ENCODE measurements around the gene SPATA9.

The SPATA9 gene

DNA sequence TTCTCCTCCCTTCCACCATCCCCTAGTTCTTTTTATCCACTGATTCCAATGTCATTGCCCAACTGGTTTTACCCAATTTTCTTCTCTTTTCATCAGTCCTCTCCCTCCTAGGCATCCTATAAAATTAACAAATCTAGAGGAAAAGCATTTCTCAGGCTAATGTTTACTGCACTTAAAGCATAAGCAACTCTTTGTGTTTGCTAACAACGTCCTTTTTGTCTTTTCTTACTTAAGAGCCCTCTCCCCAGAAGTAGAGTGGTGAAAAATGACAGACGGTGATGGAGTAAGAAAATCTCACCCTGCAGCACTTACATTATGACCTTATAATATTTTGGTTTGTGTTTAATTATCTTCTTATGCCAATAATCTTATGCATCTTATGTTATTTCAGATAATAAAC, 1.6 kb upstream of the SPATA9 start:
- DNase-seq (ENCODE audit: low read depth in 3 of 3): no peak

DNA sequence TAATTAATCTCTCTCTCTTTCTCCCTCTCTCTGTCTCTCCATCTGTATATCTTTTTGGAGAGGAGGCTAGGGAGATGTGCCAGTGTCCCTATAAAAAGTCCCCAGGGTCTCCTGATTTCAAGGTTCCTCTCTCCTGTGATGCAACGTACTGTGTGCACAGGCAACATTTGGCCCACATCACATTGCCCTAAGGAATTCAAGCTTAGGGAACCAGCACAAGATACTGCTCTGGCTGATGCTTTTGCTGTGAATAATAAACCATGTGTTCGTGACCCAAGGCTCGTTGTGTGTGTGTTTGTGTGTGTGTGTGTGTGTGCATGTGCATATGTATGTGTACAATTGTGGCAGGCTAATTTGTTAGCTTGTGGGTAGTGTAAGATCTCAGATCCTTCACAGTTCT, 9.7 kb downstream of the SPATA9 start:
- no peak for DNase-seq (ENCODE audit: low read depth in 3 of 3)

DNA sequence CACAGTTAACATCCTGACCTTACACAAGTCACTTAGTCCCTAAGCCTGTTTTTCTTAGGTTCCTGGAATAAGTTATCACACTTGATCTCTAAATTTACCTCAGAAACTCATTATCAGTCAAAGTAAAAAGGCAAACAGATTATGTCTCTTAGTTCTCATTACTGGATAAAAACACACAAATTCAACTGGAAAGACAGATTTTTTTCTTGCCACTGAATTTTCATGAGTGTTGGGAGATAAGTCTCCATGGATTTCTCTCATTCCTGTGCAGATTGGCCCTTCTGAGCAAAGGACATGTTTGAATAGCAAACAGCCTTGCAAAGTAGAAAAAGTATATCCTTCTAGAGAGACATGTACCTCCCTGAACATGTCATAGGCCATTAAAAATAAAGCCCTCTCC, 10.2 kb downstream of the SPATA9 start:
- DNase-seq (ENCODE audit: low read depth in 3 of 3): no peak

GRCh38 chr5:95671826-95672225, 11.0 kb downstream of the SPATA9 start:
- DNase-seq (ENCODE audit: low read depth in 3 of 3): no peak

DNA sequence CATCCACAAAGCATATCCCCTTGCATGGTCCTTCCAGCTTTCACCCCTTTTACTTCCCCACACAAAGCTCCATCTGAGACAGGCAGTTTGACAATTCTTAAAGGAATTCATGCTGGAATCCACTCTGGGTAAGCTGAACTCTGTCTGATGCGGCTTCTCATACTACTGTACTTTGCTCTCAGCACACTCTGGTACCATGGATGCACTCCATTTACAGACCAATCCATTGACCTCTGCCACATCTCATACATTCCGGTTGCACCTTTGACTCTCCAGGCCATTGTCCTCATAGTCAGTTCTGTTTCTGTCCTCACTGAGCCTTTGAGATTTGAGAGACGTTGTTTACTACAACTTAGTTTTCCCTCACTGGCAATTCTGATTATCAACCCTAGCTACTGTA, 12.2 kb downstream of the SPATA9 start:
- no peak for DNase-seq (ENCODE audit: low read depth in 3 of 3)

GRCh38 chr5:95669985-95670384, 12.8 kb downstream of the SPATA9 start:
- DNase-seq (ENCODE audit: low read depth in 3 of 3): no peak

DNA sequence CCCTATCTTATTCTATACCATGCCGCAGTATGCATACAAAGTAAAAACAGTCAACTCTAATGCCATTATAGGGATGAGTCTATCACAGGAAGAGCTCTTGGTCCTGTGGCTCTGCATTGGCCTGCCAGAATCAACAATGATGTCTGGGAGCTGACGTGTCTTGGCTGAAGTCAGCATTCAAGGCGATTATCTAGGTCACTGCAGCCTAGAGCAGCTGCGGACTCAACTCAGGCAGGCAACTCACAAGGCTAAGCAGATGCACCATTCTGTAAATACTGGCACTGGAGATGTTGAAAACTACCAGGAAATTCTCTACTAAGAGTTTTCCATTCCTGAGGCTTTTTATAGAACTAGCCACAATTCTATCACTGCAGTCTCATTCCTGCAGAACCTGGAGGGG, 13.3 kb downstream of the SPATA9 start:
- no peak for DNase-seq (ENCODE audit: low read depth in 3 of 3)

DNA sequence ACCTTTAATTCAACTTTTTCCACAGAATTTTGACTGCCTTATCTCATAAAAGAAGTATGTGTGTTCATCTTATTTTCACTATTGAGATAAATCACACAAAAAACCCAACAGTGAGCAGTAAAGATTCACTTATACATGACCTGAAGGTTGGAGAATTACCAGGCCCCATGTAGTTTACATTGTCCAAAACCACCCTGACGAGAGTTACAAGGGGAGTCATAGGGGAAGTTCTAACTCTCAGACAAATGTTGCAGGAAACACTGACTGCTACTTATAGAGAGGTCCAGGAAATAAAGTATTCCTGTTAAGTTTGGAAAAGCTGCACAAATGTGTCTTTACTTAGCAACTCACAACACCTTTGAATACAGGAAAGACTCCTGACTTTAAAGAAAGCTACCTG, 14.1 kb downstream of the SPATA9 start:
- DNase-seq (ENCODE audit: low read depth in 3 of 3): no peak

- DNase-seq (ENCODE audit: low read depth in 3 of 3): no peak
These were observed 14.6 kb downstream of the SPATA9 start for GRCh38 chr5:95668216-95668615.

DNA sequence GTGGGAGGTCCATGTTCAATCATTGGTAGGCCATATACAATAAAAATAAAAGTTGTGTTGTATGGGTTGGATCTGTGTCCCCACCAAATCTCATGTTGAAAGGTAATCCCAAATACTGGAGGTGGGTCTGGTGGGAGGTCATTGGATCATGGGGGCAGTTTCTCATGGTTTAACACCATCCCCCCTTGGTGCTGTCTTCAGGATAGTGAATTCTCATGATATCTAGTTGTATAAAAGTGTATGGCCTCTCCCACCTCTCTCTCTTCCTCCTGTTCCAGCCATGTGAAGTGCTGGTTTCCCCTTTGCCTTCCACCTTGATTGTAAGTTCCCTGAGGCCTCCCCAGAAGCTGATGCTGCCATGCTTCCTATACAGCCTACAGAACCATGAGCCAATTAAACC, 15.1 kb downstream of the SPATA9 start:
- no peak for DNase-seq (ENCODE audit: low read depth in 3 of 3)

GRCh38 chr5:95667061-95667618, 15.7 kb downstream of the SPATA9 start:
- no peak for DNase-seq (ENCODE audit: low read depth in 3 of 3)

GRCh38 chr5:95664204-95664786, 18.5 kb downstream of the SPATA9 start:
- peak in 1 of 3 experiments; percentile 12 for DNase-seq (ENCODE audit: low read depth in 3 of 3)

GRCh38 chr5:95662946-95663345, 19.8 kb downstream of the SPATA9 start:
- DNase-seq (ENCODE audit: low read depth in 3 of 3): no peak

DNA sequence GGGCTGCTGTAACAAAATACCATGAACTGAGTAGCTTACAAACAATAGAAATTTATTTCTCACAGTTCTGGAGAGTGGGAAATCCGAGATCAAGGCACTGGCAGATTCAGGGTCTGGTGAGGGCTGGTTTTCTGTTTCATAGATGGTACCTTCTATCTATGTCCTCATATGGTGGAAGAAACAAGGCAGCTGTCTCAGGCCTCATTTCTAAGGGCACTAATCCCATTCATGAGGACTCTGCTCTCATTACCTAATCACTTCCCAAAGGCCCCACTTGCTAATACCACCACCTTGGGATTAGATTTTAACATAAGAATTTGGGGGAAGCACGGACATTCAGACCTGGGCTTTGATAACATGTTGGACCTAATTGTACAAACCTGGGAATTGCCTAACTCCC, 22.7 kb downstream of the SPATA9 start:
- no peak for DNase-seq (ENCODE audit: low read depth in 3 of 3)

DNA sequence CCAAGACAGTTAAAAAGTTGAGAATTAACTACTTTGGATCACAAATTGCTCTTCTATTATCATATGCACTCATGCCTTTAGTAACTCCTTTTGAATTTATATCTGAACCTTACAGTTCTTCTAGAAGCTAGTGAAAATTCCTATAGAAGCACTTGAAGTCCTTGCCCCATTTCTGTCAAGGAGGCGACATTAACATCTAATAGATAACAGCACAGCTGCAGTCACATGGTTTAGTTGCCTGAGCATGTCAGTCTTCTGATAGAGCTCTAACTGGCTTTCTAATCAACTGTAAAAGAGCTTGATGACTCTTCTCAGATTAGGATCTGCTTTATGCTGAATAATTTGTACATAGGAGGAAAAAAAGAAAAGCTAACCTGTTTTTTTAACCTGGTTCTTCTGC, 27.2 kb downstream of the SPATA9 start:
- DNase-seq (ENCODE audit: low read depth in 3 of 3): no peak

DNA sequence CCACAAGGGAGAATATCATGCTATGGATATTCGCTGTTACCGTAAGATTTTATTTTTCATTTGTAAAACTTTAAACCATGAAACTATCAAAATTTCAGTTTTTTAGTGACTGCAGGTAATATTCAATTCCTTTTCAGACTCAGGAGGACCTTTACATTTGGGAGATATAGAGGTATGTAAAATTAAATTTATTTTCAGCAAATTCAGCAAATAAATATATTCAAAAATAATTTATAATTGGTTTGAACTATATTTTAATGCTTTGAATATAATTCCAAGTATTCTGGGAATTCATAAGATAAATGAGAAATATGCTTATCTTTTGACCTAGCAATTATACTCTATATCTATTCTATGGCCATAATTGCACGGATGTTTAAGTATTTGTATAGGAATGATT, 28.6 kb downstream of the SPATA9 start:
- no peak for DNase-seq (ENCODE audit: low read depth in 3 of 3)

- DNase-seq (ENCODE audit: low read depth in 3 of 3): no peak
These were observed 29.9 kb downstream of the SPATA9 start for GRCh38 chr5:95652849-95653248.

DNA sequence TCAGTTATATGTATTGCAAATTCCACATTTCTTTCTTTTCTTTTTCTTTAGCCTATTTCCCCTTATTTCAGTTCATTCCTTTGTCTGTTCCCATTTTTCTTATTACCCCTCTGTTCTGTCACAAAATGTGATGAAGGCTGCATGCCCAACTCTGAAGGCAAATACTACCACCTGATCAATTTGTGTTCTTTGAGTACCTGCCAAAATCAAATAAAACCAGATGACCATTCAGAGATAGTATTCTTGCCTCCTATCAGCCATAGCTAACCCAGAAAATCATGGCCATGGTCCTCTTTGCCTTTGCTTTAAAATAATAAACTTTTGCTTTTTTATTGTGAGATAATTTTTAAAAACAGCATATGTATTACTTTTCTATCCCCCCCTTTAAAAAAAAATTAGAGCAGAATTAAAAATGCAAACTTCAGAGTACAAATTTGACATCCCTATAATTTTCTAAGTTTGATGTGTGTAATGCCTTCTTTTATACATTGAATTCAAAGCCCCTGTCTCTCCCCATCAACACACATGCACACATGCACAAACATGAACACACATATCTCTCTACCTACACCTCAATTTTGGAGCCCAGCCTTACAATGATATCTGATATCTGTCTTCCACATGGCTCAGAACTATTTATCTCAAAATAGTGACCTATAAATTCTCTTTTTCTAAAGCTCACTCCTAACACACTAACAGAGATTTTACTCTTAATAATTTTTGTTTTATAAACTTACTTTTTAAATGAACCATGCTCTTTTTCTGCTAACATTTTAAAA, 32.8 kb downstream of the SPATA9 start:
- no peak for DNase-seq (ENCODE audit: low read depth in 3 of 3)

- DNase-seq (ENCODE audit: low read depth in 3 of 3): no peak
These were observed 33.5 kb downstream of the SPATA9 start for GRCh38 chr5:95649274-95649673.

GRCh38 chr5:95647886-95648860, 34.6 kb downstream of the SPATA9 start:
- DNase-seq (ENCODE audit: low read depth in 3 of 3): no peak

DNA sequence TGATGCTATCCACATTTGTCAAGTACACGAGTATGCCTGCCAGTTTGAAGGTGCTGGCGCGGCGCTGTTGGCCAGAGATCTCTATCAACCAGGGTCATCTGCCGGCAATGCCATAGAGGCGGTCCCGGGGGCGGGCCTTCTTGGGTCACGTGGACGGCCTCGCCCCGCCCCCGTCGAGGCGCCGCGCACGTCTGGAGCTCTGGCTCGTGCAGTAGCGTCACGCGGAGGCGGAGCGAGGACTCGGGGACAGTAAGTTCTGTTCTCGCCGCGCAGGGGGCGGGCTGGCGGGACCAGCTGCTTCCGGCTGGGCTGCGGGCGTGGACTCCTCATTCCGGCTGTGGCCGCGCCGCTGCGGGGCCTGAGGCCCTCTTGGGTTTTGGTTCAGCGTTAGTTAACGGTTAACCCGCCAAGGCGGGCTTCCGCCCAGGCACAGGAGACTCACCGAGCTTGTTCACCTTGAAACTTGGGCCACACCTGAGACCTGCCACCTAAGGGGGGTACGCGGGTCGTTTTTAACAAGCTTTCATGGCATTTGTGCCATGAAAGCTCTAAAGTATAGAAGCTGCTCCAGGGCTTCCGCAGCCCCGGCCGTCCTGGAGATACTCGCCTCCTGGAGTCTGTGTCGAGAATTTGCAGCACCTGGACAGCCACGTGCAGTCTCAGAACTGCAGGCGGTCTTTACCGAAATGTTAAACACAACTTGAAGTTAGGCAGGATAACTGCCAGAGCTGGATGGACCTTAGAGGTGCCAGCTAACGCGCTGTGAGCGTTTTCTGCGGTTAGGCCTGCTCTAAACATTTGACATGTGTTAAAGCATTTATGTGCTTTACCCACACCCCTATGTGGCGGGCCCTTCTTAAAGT, 36.0 kb downstream of the SPATA9 start, which contains the start of gene RFESD:
RFESD (plus strand) TSS at position 209 of the 863 bp plus-strand sequence. CDS start 5,495 bp downstream, outside the sequence.
- DNase-seq (ENCODE audit: low read depth in 3 of 3): peak; percentile 88 to 92 (median 90)
